B cell (primary cell): ENCODE results near the gene ELOVL1. TPM values are rescaled to one million over a fixed set of nuclear protein-coding genes. Genes with fewer than 3 reads are reported as not detected.

ENCODE experiments used
- ATAC-seq: fragments of 200-7000 bp; cut with Tn5 transposase; one replicate; pipeline ENCODE4 v1.10.0; 2021; ENCODE audit warnings: low read depth, mild to moderate bottlenecking, moderate number of reproducible peaks, moderate library complexity
- CTCF ChIA-PET: fragments of 350-600 bp; sonication (Branson Sonifier 250); formaldehyde crosslinking; loops from one replicate; lab custom pipeline; 2021; ENCODE audit warnings: antibody characterized with exemption, inconsistent platforms; lab: Charles Lee
- POLR2A ChIA-PET: fragments of 350-600 bp; sonication (Branson Sonifier 250); formaldehyde crosslinking; loops from one replicate; lab custom pipeline; 2021; ENCODE audit warnings: antibody characterized with exemption; lab: Charles Lee
- DNase-seq: peaks from one replicate; pipeline ENCODE4 v3.0.0; 2013
- H2AFZ ChIP-seq: 2 replicates; pipeline ENCODE4 v1.6.1; 2012; ENCODE audit warnings: mild to moderate bottlenecking, low read depth, low read length; ENCODE audit not compliant: insufficient read depth, poor library complexity, severe bottlenecking
- H3K27ac ChIP-seq, 2 donors: 1 replicate in 1 of 2; 2 replicates in 1 of 2; pipeline ENCODE4 v1.5.1; 2012 to 2013; ENCODE audit warnings: low read length in 2 of 2, mild to moderate bottlenecking in 2 of 2, moderate library complexity in 1 of 2
- H3K27me3 ChIP-seq, 4 experiments: fragments of 200-600 bp in 1 of 4; sonication (generic) in 1 of 4; replicated peaks in 1 of 4; 1 replicate in 2 of 4; 2 replicates in 2 of 4; pipeline versions ENCODE4 v1.6.1 to v1.7.0; 2013 to 2016; ENCODE audit warnings: low read length in 3 of 4, mild to moderate bottlenecking in 2 of 4, mixed read lengths in 1 of 4, moderate library complexity in 1 of 4; ENCODE audit not compliant: insufficient read depth in 4 of 4, control insufficient read depth in 3 of 4; ENCODE audit errors: control extremely low read depth in 1 of 4
- H3K36me3 ChIP-seq, 2 experiments: replicated peaks in 1 of 2; 1 replicate in 1 of 2; 2 replicates in 1 of 2; pipeline versions ENCODE4 v1.6.1 to v1.7.1; 2013; ENCODE audit warnings: low read length in 1 of 2; ENCODE audit not compliant: insufficient read depth in 2 of 2, control insufficient read depth in 1 of 2; ENCODE audit errors: control extremely low read depth in 1 of 2, extremely low read depth in 1 of 2
- H3K4me1 ChIP-seq, 2 donors: fragments of 200-600 bp in 1 of 2; sonication (generic) in 1 of 2; 1 replicate in 1 of 2; 2 replicates in 1 of 2; pipeline versions ENCODE4 v1.5.1 to v1.6.1; 2013 to 2017; ENCODE audit warnings: low read length in 2 of 2; ENCODE audit not compliant: control insufficient read depth in 2 of 2, insufficient read depth in 2 of 2
- H3K4me2 ChIP-seq: replicated peaks from 2 replicates; pipeline ENCODE3; 2012; ENCODE audit warnings: mild to moderate bottlenecking, low read depth, low read length; ENCODE audit not compliant: poor library complexity, severe bottlenecking
- H3K4me3 ChIP-seq, 5 experiments: fragments of 200-600 bp in 1 of 5; sonication (generic) in 1 of 5; 1 replicate in 3 of 5; 2 replicates in 2 of 5; pipeline versions ENCODE4 v1.5.1 to v1.7.0; 2011 to 2016; ENCODE audit warnings: low read length in 4 of 5, mild to moderate bottlenecking in 4 of 5, low read depth in 2 of 5, control low read depth in 1 of 5, moderate library complexity in 1 of 5; ENCODE audit not compliant: insufficient read depth in 1 of 5; ENCODE audit errors: control extremely low read depth in 1 of 5, extremely low read depth in 1 of 5
- H3K79me2 ChIP-seq: fragments of 200-600 bp; sonication (generic); one replicate; pipeline ENCODE4 v1.6.0; 2016; ENCODE audit warnings: low read length; ENCODE audit not compliant: control insufficient read depth, insufficient read depth
- H3K9ac ChIP-seq: fragments of 200-600 bp; sonication (generic); 2 replicates; pipeline ENCODE4 v1.6.1; 2017; ENCODE audit warnings: mild to moderate bottlenecking, low read length, moderate library complexity
- H3K9me3 ChIP-seq, 3 donors: one replicate each; pipeline versions ENCODE4 v1.6.1 to v1.7.1; 2013; ENCODE audit warnings: low read length in 2 of 3; ENCODE audit not compliant: control insufficient read depth in 2 of 3, insufficient read depth in 1 of 3; ENCODE audit errors: control extremely low read depth in 1 of 3
- H4K20me1 ChIP-seq: 2 replicates; pipeline ENCODE4 v1.6.0; 2012; ENCODE audit warnings: mild to moderate bottlenecking, low read length; ENCODE audit not compliant: insufficient read depth, control insufficient read depth, poor library complexity, severe bottlenecking
- H3K27ac Mint-ChIP-seq: one replicate; pipeline ENCODE4 v1.8.0; 2021; ENCODE audit warnings: mixed read lengths
- H3K27me3 Mint-ChIP-seq: one replicate; pipeline ENCODE4 v1.8.0; 2021; ENCODE audit warnings: mixed read lengths
- H3K4me1 Mint-ChIP-seq: one replicate; pipeline ENCODE4 v1.8.0; 2021; ENCODE audit warnings: mixed read lengths
- H3K4me3 Mint-ChIP-seq: one replicate; pipeline ENCODE4 v1.8.0; 2021; ENCODE audit warnings: mixed read lengths
- H3K9me3 Mint-ChIP-seq: one replicate; pipeline ENCODE4 v1.8.0; 2022; ENCODE audit warnings: mixed read lengths; ENCODE audit not compliant: insufficient read depth
- EZH2 ChIP-seq: IDR thresholded peaks from 2 replicates; pipeline ENCODE4 v1.6.1; 2012; ENCODE audit warnings: borderline replicate concordance, low read depth, mild to moderate bottlenecking, moderate library complexity, low read length; ENCODE audit not compliant: insufficient read depth, poor library complexity, severe bottlenecking
- WGBS: methylation state at CpG from one replicate; pipeline ENCODE4 v1.1.5; 2013; ENCODE audit warnings: missing lambda C conversion rate; ENCODE audit not compliant: insufficient coverage; 5-methylcytosine and 5-hydroxymethylcytosine counted together
- intact Hi-C: fragments of 100-400 bp; cut with micrococcal nuclease; formaldehyde crosslinking; loops from one replicate; pipeline ENCODE4 v1.10.0; 2022
- polyA plus RNA-seq: library from polyadenylated mRNA; depleted of rRNA; stranded (reverse); fragments of >200 nt; gene quantifications from 2 replicates; pipeline ENCODE4 v1.2.3, GENCODE V29; 2012
- total RNA-seq, 2 donors: library from RNA; stranded (reverse); fragments of 120-200 nt in 1 of 2; gene quantifications; 1 replicate in 1 of 2; 2 replicates in 1 of 2; pipeline versions ENCODE4 v1.2.3 to v1.2.4, GENCODE V29; 2013 to 2022
- TF ChIP-seq, protein P1 (sequence below): fragments of 200-600 bp; IDR thresholded peaks from one replicate; pipeline ENCODE4 v1.8.0; 2022; ENCODE audit warnings: antibody characterized with exemption, mild to moderate bottlenecking

Gene ELOVL1
- total and polyA plus RNA-seq, 2 donors (not counting 1 experiment from before 2014, with no cell fraction given), result 65.4 to 78.8 TPM

DNA sequence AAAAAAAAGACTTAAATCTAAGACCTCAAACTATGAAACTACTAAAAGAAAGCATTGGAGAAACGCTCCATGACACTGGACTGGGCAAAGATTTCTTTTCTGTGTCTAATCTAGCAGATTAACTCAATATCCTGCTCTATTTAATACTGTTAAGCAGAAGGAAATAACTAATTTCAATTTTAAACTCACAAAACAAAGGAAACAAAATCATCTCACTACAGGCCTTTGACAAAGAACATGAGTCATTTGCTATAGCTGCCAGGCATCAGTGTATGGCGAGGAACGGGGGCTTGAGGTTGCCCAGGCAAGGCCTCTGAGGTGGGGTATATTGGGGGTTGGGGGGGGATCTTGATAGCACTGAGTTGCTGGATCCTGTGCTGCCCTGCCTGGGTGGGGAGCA lies 42.8 kb upstream of the ELOVL1 start:
- no peaks in the 10 kb centered on the region for H3K27me3 ChIP-seq
- H3K36me3 ChIP-seq, result peaks cover 1 to 36% of the 10 kb centered on the region in 2 experiments
- ATAC-seq (no peak), DNase-seq (no peak)
- no peaks in the 10 kb centered on the region for H3K9me3 ChIP-seq
- H3K79me2 ChIP-seq, result no peaks in the 10 kb centered on the region
- no peak overlapping the region for H2AFZ ChIP-seq
- CTCF ChIA-PET, result interaction anchor here (7.9 kb wide), 1 partner anchor 182 kb away, joined by 332 read pairs; no protein-coding TSS in a partner anchor
- intact Hi-C loops, result no loop called here
- H3K4me1 ChIP-seq, result no peaks in the 10 kb centered on the region
- POLR2A ChIA-PET, result interaction anchor here (0.7 kb wide), 2 partner anchors 20 to 47 kb away, joined by 4 to 5 read pairs; no protein-coding TSS in a partner anchor
- Mint-ChIP-seq H3K9me3 (no peaks in the 10 kb centered on the region), H3K27me3 (no peaks in the 10 kb centered on the region), H3K27ac (no peak overlapping the region), H3K4me1 (peaks cover 3% of the 10 kb centered on the region), H3K4me3 (no peak overlapping the region)
- H3K9ac ChIP-seq, result no peak overlapping the region
- no CpG with 5 or more reads among the region's 3 CpGs for WGBS
- no peak overlapping the region for H3K27ac ChIP-seq
- H3K4me2 ChIP-seq, result no peak overlapping the region
- H3K4me3 ChIP-seq, result no peak overlapping the region
- TF ChIP-seq, protein P1, sequence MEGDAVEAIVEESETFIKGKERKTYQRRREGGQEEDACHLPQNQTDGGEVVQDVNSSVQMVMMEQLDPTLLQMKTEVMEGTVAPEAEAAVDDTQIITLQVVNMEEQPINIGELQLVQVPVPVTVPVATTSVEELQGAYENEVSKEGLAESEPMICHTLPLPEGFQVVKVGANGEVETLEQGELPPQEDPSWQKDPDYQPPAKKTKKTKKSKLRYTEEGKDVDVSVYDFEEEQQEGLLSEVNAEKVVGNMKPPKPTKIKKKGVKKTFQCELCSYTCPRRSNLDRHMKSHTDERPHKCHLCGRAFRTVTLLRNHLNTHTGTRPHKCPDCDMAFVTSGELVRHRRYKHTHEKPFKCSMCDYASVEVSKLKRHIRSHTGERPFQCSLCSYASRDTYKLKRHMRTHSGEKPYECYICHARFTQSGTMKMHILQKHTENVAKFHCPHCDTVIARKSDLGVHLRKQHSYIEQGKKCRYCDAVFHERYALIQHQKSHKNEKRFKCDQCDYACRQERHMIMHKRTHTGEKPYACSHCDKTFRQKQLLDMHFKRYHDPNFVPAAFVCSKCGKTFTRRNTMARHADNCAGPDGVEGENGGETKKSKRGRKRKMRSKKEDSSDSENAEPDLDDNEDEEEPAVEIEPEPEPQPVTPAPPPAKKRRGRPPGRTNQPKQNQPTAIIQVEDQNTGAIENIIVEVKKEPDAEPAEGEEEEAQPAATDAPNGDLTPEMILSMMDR, result no peak
- TF ChIP-seq EZH2, result no peak
- H4K20me1 ChIP-seq, result peaks cover 5% of the 10 kb centered on the region

DNA sequence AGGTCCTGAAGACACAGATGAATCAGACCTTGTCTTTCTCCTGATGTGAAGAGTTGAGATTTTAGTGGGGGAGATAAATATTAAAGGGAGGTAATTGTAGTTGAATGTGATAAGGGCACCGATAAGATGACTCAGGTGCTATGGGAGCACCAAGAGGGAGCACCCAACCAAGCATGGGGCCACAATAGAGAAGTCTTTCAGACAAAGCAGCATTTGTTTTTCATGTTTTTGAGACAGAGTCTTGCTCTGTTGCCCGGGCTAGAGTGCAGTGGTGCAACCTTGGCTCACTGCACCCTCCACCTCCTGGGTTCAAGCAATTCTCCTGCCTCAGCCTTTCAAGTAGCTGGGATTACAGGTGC lies 38.0 kb upstream of the ELOVL1 start:
- POLR2A ChIA-PET, result no interaction called here
- H3K27me3 Mint-ChIP-seq, result no peaks in the 10 kb centered on the region
- H3K4me1 Mint-ChIP-seq, result no peaks in the 10 kb centered on the region
- peaks cover 15% of the 10 kb centered on the region for H4K20me1 ChIP-seq
- ATAC-seq (no peak), DNase-seq (no peak)
- peaks cover 34% of the 10 kb centered on the region for H3K79me2 ChIP-seq
- H3K27me3 ChIP-seq, result no peaks in the 10 kb centered on the region
- H3K4me2 ChIP-seq, result no peak overlapping the region
- no peak overlapping the region for H3K27ac Mint-ChIP-seq
- no peaks in the 10 kb centered on the region for H3K9me3 Mint-ChIP-seq
- no peak overlapping the region for H3K4me3 Mint-ChIP-seq
- TF ChIP-seq EZH2, result no peak
- TF ChIP-seq, protein P1, result no peak
- peaks cover 1 to 60% of the 10 kb centered on the region in 2 experiments for H3K36me3 ChIP-seq
- no peak overlapping the region for H2AFZ ChIP-seq
- CTCF ChIA-PET, result interaction anchor here (1.6 kb wide), 1 partner anchor 179 kb away, joined by 4 read pairs; no protein-coding TSS in a partner anchor
- H3K27ac ChIP-seq, result no peak overlapping the region
- 100% methylated on average over 1 of the region's 2 CpGs for WGBS
- H3K4me3 ChIP-seq, result no peak overlapping the region
- intact Hi-C loops, result loop anchor here (2.0 kb wide), 1 partner anchor 493 kb away; no protein-coding TSS in a partner anchor
- H3K4me1 ChIP-seq, result no peaks in the 10 kb centered on the region
- no peak overlapping the region for H3K9ac ChIP-seq
- no peaks in the 10 kb centered on the region for H3K9me3 ChIP-seq
